GM12892 (cell line): ENCODE measurements around the gene SULT1C2.
"Not testable (repeated sequence)": the region's sequence is repeated elsewhere in the genome, so short reads cannot be mapped to it uniquely, and the experiment has no call there.

Experiments used
- DNase-seq: peaks from one replicate; pipeline ENCODE4 v3.0.0; 2011; ENCODE audit not compliant: insufficient read length
- FAIRE-seq: peaks from 2 replicates; lab custom pipeline; 2011; peaks lifted over from hg19 to GRCh38; lab: Jason Lieb, UNC
- POLR2A ChIP-seq: IDR thresholded peaks from 2 replicates; pipeline ENCODE4 v1.6.1; 2011; ENCODE audit warnings: low read depth, low read length, control low read depth
- POLR2AphosphoS5 ChIP-seq: IDR thresholded peaks from 2 replicates; pipeline ENCODE4 v1.6.1; 2011; ENCODE audit warnings: low read depth, low read length, control low read depth
- TAF1 ChIP-seq: IDR thresholded peaks from 2 replicates; pipeline ENCODE4 v1.6.1; 2011; ENCODE audit warnings: low read depth, mild to moderate bottlenecking, control low read depth, low read length, borderline replicate concordance

Gene SULT1C2

GRCh38 chr2:108270346-108270745, 18.3 kb upstream of the SULT1C2 start:
- DNase-seq (no peak), FAIRE-seq (no peak)
- TF ChIP-seq TAF1 = no peak

- TF ChIP-seq POLR2AphosphoS5 (no peak), TAF1 (no peak), POLR2A (no peak)
- FAIRE-seq (no peak), DNase-seq (no peak)
Observed at GRCh38 chr2:108270768-108271506, 17.8 kb upstream of the SULT1C2 start.

GRCh38 chr2:108271691-108272253, 16.9 kb upstream of the SULT1C2 start:
- DNase-seq (no peak), FAIRE-seq (no peak)

GRCh38 chr2:108278631-108279030, 10.1 kb upstream of the SULT1C2 start:
- no peak for FAIRE-seq
- TF ChIP-seq POLR2AphosphoS5 (no peak), TAF1 (no peak), POLR2A (no peak)
- no peak for DNase-seq

More at GRCh38 chr2:108271691-108272253, 16.9 kb upstream of the SULT1C2 start:
- TF ChIP-seq POLR2AphosphoS5 (no peak), TAF1 (no peak), POLR2A (no peak)

- TF ChIP-seq POLR2AphosphoS5 (no peak), TAF1 (no peak), POLR2A (no peak)
- FAIRE-seq = no peak
- no peak for DNase-seq
Observed at GRCh38 chr2:108279468-108279867, 9.2 kb upstream of the SULT1C2 start.

- DNase-seq (no peak), FAIRE-seq (no peak)
- no peak for TF ChIP-seq TAF1
- no peak for TF ChIP-seq POLR2AphosphoS5
- TF ChIP-seq POLR2A = no peak
Observed at GRCh38 chr2:108280466-108280865, 8.2 kb upstream of the SULT1C2 start.

GRCh38 chr2:108284566-108284965, 4.1 kb upstream of the SULT1C2 start:
- FAIRE-seq, DNase-seq: not testable (repeated sequence)

- DNase-seq (no peak), FAIRE-seq (no peak)
- TF ChIP-seq POLR2A = no peak
- no peak for TF ChIP-seq TAF1
- no peak for TF ChIP-seq POLR2AphosphoS5
Observed at GRCh38 chr2:108285616-108286015, 3.1 kb upstream of the SULT1C2 start.

- FAIRE-seq (no peak), DNase-seq (no peak)
- TF ChIP-seq TAF1 = no peak
- no peak for TF ChIP-seq POLR2A
- TF ChIP-seq POLR2AphosphoS5 = no peak
Observed at GRCh38 chr2:108287169-108287568, 1.5 kb upstream of the SULT1C2 start.

GRCh38 chr2:108293850-108294249, 5.2 kb downstream of the SULT1C2 start:
- DNase-seq (no peak), FAIRE-seq (no peak)
- no peak for TF ChIP-seq POLR2AphosphoS5
- TF ChIP-seq TAF1 = no peak
- TF ChIP-seq POLR2A = no peak

GRCh38 chr2:108297436-108298141, 8.9 kb downstream of the SULT1C2 start:
- no peak for TF ChIP-seq POLR2AphosphoS5
- no peak for TF ChIP-seq POLR2A
- no peak for TF ChIP-seq TAF1
- no peak for DNase-seq
- FAIRE-seq = no peak

- TF ChIP-seq POLR2A = no peak
- TF ChIP-seq POLR2AphosphoS5 = no peak
- TF ChIP-seq TAF1 = no peak
- FAIRE-seq = no peak
Observed at GRCh38 chr2:108301558-108301957, 12.9 kb downstream of the SULT1C2 start.

More at GRCh38 chr2:108301558-108301957, 12.9 kb downstream of the SULT1C2 start:
- DNase-seq = no peak
